HG03039 (cell line): ENCODE data around the gene MRPS18B.

Source experiments
- ATAC-seq: cut with Tn5 transposase; IDR thresholded peaks from one replicate; pipeline ENCODE4 v1.9.1; 2021; ENCODE audit warnings: mild to moderate bottlenecking, moderate library complexity; ENCODE audit not compliant: unreplicated experiment

MRPS18B gene

GRCh38 chr6:30601815-30602641 is 15.6 kb upstream of the MRPS18B start:
- no peak for ATAC-seq

- ATAC-seq: no peak
Observed at GRCh38 chr6:30603961-30604360, 13.7 kb upstream of the MRPS18B start.

GRCh38 chr6:30610065-30610464 is 7.6 kb upstream of the MRPS18B start:
- ATAC-seq: no peak

GRCh38 chr6:30611150-30611855 is 6.3 kb upstream of the MRPS18B start:
- no peak for ATAC-seq

- ATAC-seq: no peak
Observed at GRCh38 chr6:30611856-30612194, 5.8 kb upstream of the MRPS18B start.

GRCh38 chr6:30612213-30612612 is 5.4 kb upstream of the MRPS18B start:
- ATAC-seq: no peak

GRCh38 chr6:30612687-30613248 is 4.9 kb upstream of the MRPS18B start:
- no peak for ATAC-seq

- no peak for ATAC-seq
Observed at GRCh38 chr6:30613251-30614043, 4.2 kb upstream of the MRPS18B start.

GRCh38 chr6:30614044-30614842 is 3.4 kb upstream of the MRPS18B start:
- ATAC-seq: no peak

- ATAC-seq: peak; percentile 30
Observed at GRCh38 chr6:30614843-30615218, 2.8 kb upstream of the MRPS18B start.

GRCh38 chr6:30615219-30615957 is 2.3 kb upstream of the MRPS18B start:
- ATAC-seq: no peak

GRCh38 chr6:30615958-30616810 is 1.5 kb upstream of the MRPS18B start:
- no peak for ATAC-seq

GRCh38 chr6:30616811-30617564 is 652 bp upstream of the MRPS18B start, which contains the start of gene PPP1R10:
PPP1R10 (minus strand) TSS chr6:30617243; CDS start chr6:30609944, 7,299 bp downstream.
- ATAC-seq: peak; percentile 71

GRCh38 chr6:30618270-30618797 is 694 bp downstream of the MRPS18B start:
- no peak for ATAC-seq

GRCh38 chr6:30619561-30619960 is 1.9 kb downstream of the MRPS18B start:
- no peak for ATAC-seq

GRCh38 chr6:30625511-30625910 is 7.9 kb downstream of the MRPS18B start:
- no peak for ATAC-seq

GRCh38 chr6:30626484-30627366 is 9.1 kb downstream of the MRPS18B start, which contains the start of gene ATAT1:
ATAT1 (plus strand) TSS chr6:30626874.
- ATAC-seq: peak; percentile 65
